HepG2 (cell line): ENCODE data around the gene IL17RC. TPM values are rescaled to one million over a fixed set of nuclear protein-coding genes. Genes with fewer than 3 reads are reported as not detected.

Experiments
- ATAC-seq: fragments of 200-7000 bp; cut with Tn5 transposase; 3 replicates; pipeline ENCODE4 v1.9.1; 2020; ENCODE audit warnings: mild to moderate bottlenecking, moderate library complexity
- BruUV-seq: library from RNA; stranded (reverse); fragments of 400-500 nt; replicated peaks from 2 replicates; lab custom pipeline; 2021; lab: Mats Ljungman, UMichigan
- CTCF ChIA-PET: fragments of 300-600 bp; formaldehyde crosslinking; extraction: SDS; loops from one replicate; lab custom pipeline; 2021; ENCODE audit warnings: low total read pairs, inconsistent platforms, low intra/inter-chr PET ratio; lab: Yijun Ruan, JAX
- POLR2A ChIA-PET: fragments of 350-600 bp; sonication (Branson Sonifier 250); formaldehyde crosslinking; loops from one replicate; lab custom pipeline; 2020; ENCODE audit warnings: antibody characterized with exemption, inconsistent platforms; lab: Yijun Ruan, JAX
- DNase-seq: peaks from one replicate; pipeline ENCODE4 v3.0.0-alpha.2; 2015; ENCODE audit warnings: low spot score
- FAIRE-seq: peaks from 3 replicates; lab custom pipeline; 2011; peaks lifted over from hg19 to GRCh38; lab: Jason Lieb, UNC
- H2AFZ ChIP-seq: one replicate; pipeline ENCODE4 v1.6.1; 2011; ENCODE audit warnings: low read length, inconsistent platforms
- H3K27ac ChIP-seq: fragments of 300-600 bp; 3 replicates; pipeline ENCODE4 v1.8.0; 2011; ENCODE audit warnings: mixed run types, mild to moderate bottlenecking, mixed read lengths, low read length, inconsistent platforms; ENCODE audit not compliant: insufficient read depth; ENCODE audit errors: extremely low read length
- H3K27me3 ChIP-seq, 2 experiments: fragments of 200-600 bp in 1 of 2; 2 replicates in 1 of 2; 3 replicates in 1 of 2; pipeline versions ENCODE4 v1.6.0 to v1.8.0; 2011; ENCODE audit warnings: low read length in 2 of 2, mild to moderate bottlenecking in 2 of 2, moderate library complexity in 2 of 2, inconsistent platforms in 1 of 2; ENCODE audit not compliant: insufficient read depth in 2 of 2, control insufficient read depth in 1 of 2
- H3K36me3 ChIP-seq, 2 experiments: fragments of 200-600 bp in 1 of 2; replicated peaks in 1 of 2; 2 replicates in 1 of 2; 3 replicates in 1 of 2; pipeline versions ENCODE4 v1.5.1 to v1.8.0; 2011; ENCODE audit warnings: low read length in 2 of 2, inconsistent platforms in 1 of 2; ENCODE audit not compliant: insufficient read depth in 2 of 2, control insufficient read depth in 1 of 2
- H3K4me1 ChIP-seq: 2 replicates; pipeline ENCODE4 v1.5.1; 2012; ENCODE audit warnings: low read length, inconsistent platforms; ENCODE audit not compliant: insufficient read depth
- H3K4me2 ChIP-seq: 2 replicates; pipeline ENCODE4 v1.6.0; 2011; ENCODE audit warnings: low read depth, low read length, inconsistent platforms
- H3K4me3 ChIP-seq, 3 experiments: fragments of 200-600 bp in 1 of 3; sonication (generic), shearing (Covaris generic) in 1 of 3; replicated peaks in 1 of 3; 2 replicates each; pipeline ENCODE4 v1.5.1; 2011 to 2016; ENCODE audit warnings: low read length in 3 of 3, inconsistent platforms in 2 of 3, low read depth in 2 of 3, mild to moderate bottlenecking in 2 of 3, control low read depth in 1 of 3, mixed read lengths in 1 of 3; ENCODE audit not compliant: insufficient read depth in 1 of 3
- H3K79me2 ChIP-seq: one replicate; pipeline ENCODE4 v1.6.1; 2011; ENCODE audit warnings: low read length, inconsistent platforms; ENCODE audit not compliant: insufficient read depth
- H3K9ac ChIP-seq: 2 replicates; pipeline ENCODE4 v1.6.0; 2011; ENCODE audit warnings: mild to moderate bottlenecking, low read depth, low read length, inconsistent platforms; ENCODE audit not compliant: insufficient read depth
- H3K9me3 ChIP-seq: 2 replicates; pipeline ENCODE4 v1.5.1; 2012; ENCODE audit warnings: mild to moderate bottlenecking, low read length
- H4K20me1 ChIP-seq: 2 replicates; pipeline ENCODE4 v1.6.0; 2011; ENCODE audit warnings: inconsistent platforms, mild to moderate bottlenecking, low read length, moderate library complexity; ENCODE audit not compliant: insufficient read depth
- GATAD2A ChIP-seq: IDR thresholded peaks from 2 replicates; pipeline ENCODE4 v1.6.1; 2016
- HES4 ChIP-seq: sonication (generic); formaldehyde crosslinking; IDR thresholded peaks from 2 replicates; pipeline ENCODE4 v1.9.0; 2021; ENCODE audit warnings: mild to moderate bottlenecking, missing genetic modification reagents, borderline replicate concordance
- KDM4B ChIP-seq: sonication (generic); formaldehyde crosslinking; IDR thresholded peaks from 2 replicates; pipeline ENCODE4 v1.4.0; 2020; ENCODE audit warnings: missing genetic modification reagents
- NR3C1 ChIP-seq: sonication (generic); formaldehyde crosslinking; IDR thresholded peaks from 2 replicates; pipeline ENCODE4 v1.4.0; 2020; ENCODE audit warnings: missing genetic modification reagents
- ZFP1 ChIP-seq: IDR thresholded peaks from 2 replicates; pipeline ENCODE4 v1.6.1; 2016
- ZFP36L2 ChIP-seq: sonication (generic); formaldehyde crosslinking; IDR thresholded peaks from 2 replicates; pipeline ENCODE4 v1.4.0; 2020; ENCODE audit warnings: missing genetic modification reagents
- ZNF124 ChIP-seq: sonication (generic); formaldehyde crosslinking; IDR thresholded peaks from 2 replicates; pipeline ENCODE4 v1.4.0; 2020; ENCODE audit warnings: missing genetic modification reagents
- ZNF552 ChIP-seq: sonication (generic); formaldehyde crosslinking; IDR thresholded peaks from 2 replicates; pipeline ENCODE4 v1.9.0; 2022; ENCODE audit warnings: missing genetic modification reagents, mild to moderate bottlenecking, borderline replicate concordance
- ZNF562 ChIP-seq: sonication (generic); formaldehyde crosslinking; IDR thresholded peaks from 2 replicates; pipeline ENCODE4 v1.8.0; 2022; ENCODE audit warnings: missing genetic modification reagents, borderline replicate concordance
- ZNF598 ChIP-seq: sonication (generic); formaldehyde crosslinking; IDR thresholded peaks from 2 replicates; pipeline ENCODE4 v1.5.1; 2020; ENCODE audit warnings: mild to moderate bottlenecking, missing genetic modification reagents, borderline replicate concordance
- ZNF790 ChIP-seq: sonication (generic); formaldehyde crosslinking; IDR thresholded peaks from 2 replicates; pipeline ENCODE4 v1.8.0; 2022; ENCODE audit warnings: missing genetic modification reagents, mild to moderate bottlenecking, borderline replicate concordance
- WGBS: methylation state at CpG from one replicate; pipeline ENCODE4 v1.1.6; 2017; ENCODE audit warnings: low lambda C conversion rate; 5-methylcytosine and 5-hydroxymethylcytosine counted together
- in situ Hi-C: cut with HindIII; loops from 2 replicates; pipeline ENCODE4 v1.10.0; 2017; ENCODE audit warnings: low pct_unique_long_range_greater_than_20kb; ENCODE audit not compliant: extremely low pct_ligation_motif_present
- intact Hi-C: fragments of 100-400 bp; cut with micrococcal nuclease; formaldehyde crosslinking; loops from one replicate; pipeline ENCODE4 v1.10.0; 2022; ENCODE audit not compliant: unreplicated experiment
- polyA plus RNA-seq, 8 experiments: library from polyadenylated mRNA; depleted of rRNA in 3 of 8; stranded (reverse) in 7 of 8; unstranded in 1 of 8; fragments of >200 nt; fragmentation: Illumina TruSeq in 4 of 8; extraction: Trizol in 4 of 8; gene quantifications; 2 replicates each; pipeline versions ENCODE4 v1.2.1 to v1.2.3, GENCODE V29; 2011 to 2016; ENCODE audit warnings: low read depth in 4 of 8, missing spikeins in 1 of 8, mixed read lengths in 1 of 8; ENCODE audit not compliant: insufficient read depth in 1 of 8
- total RNA-seq, 5 experiments: library from RNA; depleted of rRNA; stranded (reverse); fragments of >200 nt; fragmentation: Illumina TruSeq; extraction: Trizol; gene quantifications; 2 replicates each; pipeline ENCODE4 v1.2.3, GENCODE V29; 2016; ENCODE audit warnings: low read depth in 1 of 5
- TF ChIP-seq, protein P1 (sequence below): sonication (generic); formaldehyde crosslinking; conservative IDR thresholded peaks from 2 replicates; pipeline ENCODE4 v1.4.0; 2020; ENCODE audit warnings: missing genetic modification reagents
- TF ChIP-seq, protein P2 (sequence below): IDR thresholded peaks from 2 replicates; pipeline ENCODE4 v1.6.1; 2016; ENCODE audit warnings: low read depth
- TF ChIP-seq, protein P3 (sequence below): fragments of 450-650 bp; IDR thresholded peaks from 2 replicates; pipeline ENCODE4 v1.6.1; 2017
- TF ChIP-seq, protein P4 (sequence below): sonication (generic); formaldehyde crosslinking; IDR thresholded peaks from 2 replicates; pipeline ENCODE4 v1.4.0; 2020; ENCODE audit warnings: missing genetic modification reagents
- TF ChIP-seq, protein P5 (sequence below): sonication (generic); formaldehyde crosslinking; IDR thresholded peaks from 2 replicates; pipeline ENCODE4 v1.4.0; 2020; ENCODE audit warnings: missing genetic modification reagents; ENCODE audit errors: not compliant biosample characterization

Gene IL17RC
- total and polyA plus RNA-seq, 2 of the 13 experiments (the other 11 are each of a cell fraction or from before 2014, with no cell fraction given), result 20.7 to 24.0 TPM

DNA sequence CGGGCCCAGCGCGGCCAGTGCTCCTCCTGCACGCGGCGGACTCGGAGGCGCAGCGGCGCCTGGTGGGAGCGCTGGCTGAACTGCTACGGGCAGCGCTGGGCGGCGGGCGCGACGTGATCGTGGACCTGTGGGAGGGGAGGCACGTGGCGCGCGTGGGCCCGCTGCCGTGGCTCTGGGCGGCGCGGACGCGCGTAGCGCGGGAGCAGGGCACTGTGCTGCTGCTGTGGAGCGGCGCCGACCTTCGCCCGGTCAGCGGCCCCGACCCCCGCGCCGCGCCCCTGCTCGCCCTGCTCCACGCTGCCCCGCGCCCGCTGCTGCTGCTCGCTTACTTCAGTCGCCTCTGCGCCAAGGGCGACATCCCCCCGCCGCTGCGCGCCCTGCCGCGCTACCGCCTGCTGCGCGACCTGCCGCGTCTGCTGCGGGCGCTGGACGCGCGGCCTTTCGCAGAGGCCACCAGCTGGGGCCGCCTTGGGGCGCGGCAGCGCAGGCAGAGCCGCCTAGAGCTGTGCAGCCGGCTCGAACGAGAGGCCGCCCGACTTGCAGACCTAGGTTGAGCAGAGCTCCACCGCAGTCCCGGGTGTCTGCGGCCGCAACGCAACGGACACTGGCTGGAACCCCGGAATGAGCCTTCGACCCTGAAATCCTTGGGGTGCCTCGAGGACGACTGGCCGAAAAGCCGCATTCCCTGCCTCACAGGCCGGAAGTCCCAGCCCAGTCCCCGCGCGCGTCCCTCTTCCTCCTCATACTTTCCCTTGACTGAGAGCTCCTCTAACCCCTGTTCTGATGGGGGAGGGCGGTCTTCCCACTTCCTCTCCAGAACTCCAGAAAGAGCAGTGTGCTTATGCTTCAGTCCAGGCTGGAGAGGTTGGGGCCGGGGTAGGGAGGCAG lies 1.4 kb upstream of the IL17RC start:
- H3K9ac ChIP-seq, result peak overlapping the region; percentile 80
- POLR2A ChIA-PET, result interaction anchor here (0.8 to 9.0 kb wide), 16 partner anchors 15 to 333 kb away, joined by 3 to 298 read pairs (median 6); partner anchors contain the start of genes ARPC4, CIDEC, CRELD1 and IL17RE
- peak overlapping the region; percentile 90 for H3K27ac ChIP-seq
- peak overlapping the region; percentile 55 to 86 (median 83); a peak in 5 of 6 replicates for H3K4me3 ChIP-seq
- ATAC-seq (peak; percentile 52), DNase-seq (peak; percentile 36), FAIRE-seq (no peak)
- peak overlapping the region; percentile 100 for H3K4me2 ChIP-seq
- no peaks in the 10 kb centered on the region for H4K20me1 ChIP-seq
- in situ Hi-C loops, result no loop called here
- no peaks in the 10 kb centered on the region for H3K9me3 ChIP-seq
- CTCF ChIA-PET, result interaction anchor here (0.7 to 2.1 kb wide), 3 partner anchors 12 to 67 kb away, joined by 3 to 14 read pairs (median 5); no protein-coding TSS in a partner anchor
- H3K36me3 ChIP-seq, result peaks cover 4 to 12% of the 10 kb centered on the region in 2 experiments; a peak in 3 of 5 replicates
- BruUV-seq, result no TSS peak
- peaks cover 38% of the 10 kb centered on the region for H3K4me1 ChIP-seq
- intact Hi-C loops, result loop anchor here (1.0 to 5.0 kb wide), 3 partner anchors 17 to 53 kb away; no protein-coding TSS in a partner anchor
- H3K27me3 ChIP-seq, result no peaks in the 10 kb centered on the region
- H3K79me2 ChIP-seq, result peaks cover 3% of the 10 kb centered on the region
- no peak overlapping the region for H2AFZ ChIP-seq
- WGBS, result 2% methylated on average over 12 of the region's 99 CpGs
- 0 out of 2 replicates have a peak, but pooled peaks have one; percentile 37 for TF ChIP-seq ZNF562 (CRISPR knock-in tag)
- TF ChIP-seq, protein P1, sequence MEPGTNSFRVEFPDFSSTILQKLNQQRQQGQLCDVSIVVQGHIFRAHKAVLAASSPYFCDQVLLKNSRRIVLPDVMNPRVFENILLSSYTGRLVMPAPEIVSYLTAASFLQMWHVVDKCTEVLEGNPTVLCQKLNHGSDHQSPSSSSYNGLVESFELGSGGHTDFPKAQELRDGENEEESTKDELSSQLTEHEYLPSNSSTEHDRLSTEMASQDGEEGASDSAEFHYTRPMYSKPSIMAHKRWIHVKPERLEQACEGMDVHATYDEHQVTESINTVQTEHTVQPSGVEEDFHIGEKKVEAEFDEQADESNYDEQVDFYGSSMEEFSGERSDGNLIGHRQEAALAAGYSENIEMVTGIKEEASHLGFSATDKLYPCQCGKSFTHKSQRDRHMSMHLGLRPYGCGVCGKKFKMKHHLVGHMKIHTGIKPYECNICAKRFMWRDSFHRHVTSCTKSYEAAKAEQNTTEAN, result peak; percentile 86
- TF ChIP-seq GATAD2A, result peak; percentile 36; the same call in 1 of the 2 replicates
- TF ChIP-seq ZFP36L2 (CRISPR knock-in tag), result no peak
- no peak for TF ChIP-seq ZFP1 (CRISPR knock-in tag)
- TF ChIP-seq ZNF790 (CRISPR knock-in tag), result peak; percentile 56; the same call in 1 of the 2 replicates
- TF ChIP-seq NR3C1 (CRISPR knock-in tag), result no peak
- TF ChIP-seq, protein P2, sequence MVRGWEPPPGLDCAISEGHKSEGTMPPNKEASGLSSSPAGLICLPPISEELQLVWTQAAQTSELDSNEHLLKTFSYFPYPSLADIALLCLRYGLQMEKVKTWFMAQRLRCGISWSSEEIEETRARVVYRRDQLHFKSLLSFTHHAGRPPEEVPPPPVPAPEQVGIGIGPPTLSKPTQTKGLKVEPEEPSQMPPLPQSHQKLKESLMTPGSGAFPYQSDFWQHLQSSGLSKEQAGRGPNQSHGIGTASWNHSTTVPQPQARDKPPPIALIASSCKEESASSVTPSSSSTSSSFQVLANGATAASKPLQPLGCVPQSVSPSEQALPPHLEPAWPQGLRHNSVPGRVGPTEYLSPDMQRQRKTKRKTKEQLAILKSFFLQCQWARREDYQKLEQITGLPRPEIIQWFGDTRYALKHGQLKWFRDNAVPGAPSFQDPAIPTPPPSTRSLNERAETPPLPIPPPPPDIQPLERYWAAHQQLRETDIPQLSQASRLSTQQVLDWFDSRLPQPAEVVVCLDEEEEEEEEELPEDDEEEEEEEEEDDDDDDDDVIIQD, result no peak
- TF ChIP-seq, protein P3, sequence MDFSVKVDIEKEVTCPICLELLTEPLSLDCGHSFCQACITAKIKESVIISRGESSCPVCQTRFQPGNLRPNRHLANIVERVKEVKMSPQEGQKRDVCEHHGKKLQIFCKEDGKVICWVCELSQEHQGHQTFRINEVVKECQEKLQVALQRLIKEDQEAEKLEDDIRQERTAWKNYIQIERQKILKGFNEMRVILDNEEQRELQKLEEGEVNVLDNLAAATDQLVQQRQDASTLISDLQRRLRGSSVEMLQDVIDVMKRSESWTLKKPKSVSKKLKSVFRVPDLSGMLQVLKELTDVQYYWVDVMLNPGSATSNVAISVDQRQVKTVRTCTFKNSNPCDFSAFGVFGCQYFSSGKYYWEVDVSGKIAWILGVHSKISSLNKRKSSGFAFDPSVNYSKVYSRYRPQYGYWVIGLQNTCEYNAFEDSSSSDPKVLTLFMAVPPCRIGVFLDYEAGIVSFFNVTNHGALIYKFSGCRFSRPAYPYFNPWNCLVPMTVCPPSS, result no peak
- no peak for TF ChIP-seq ZNF598 (CRISPR knock-in tag)
- TF ChIP-seq ZNF552 (CRISPR knock-in tag), result peak; percentile 74; the same call in 1 of the 2 replicates
- TF ChIP-seq, protein P4, sequence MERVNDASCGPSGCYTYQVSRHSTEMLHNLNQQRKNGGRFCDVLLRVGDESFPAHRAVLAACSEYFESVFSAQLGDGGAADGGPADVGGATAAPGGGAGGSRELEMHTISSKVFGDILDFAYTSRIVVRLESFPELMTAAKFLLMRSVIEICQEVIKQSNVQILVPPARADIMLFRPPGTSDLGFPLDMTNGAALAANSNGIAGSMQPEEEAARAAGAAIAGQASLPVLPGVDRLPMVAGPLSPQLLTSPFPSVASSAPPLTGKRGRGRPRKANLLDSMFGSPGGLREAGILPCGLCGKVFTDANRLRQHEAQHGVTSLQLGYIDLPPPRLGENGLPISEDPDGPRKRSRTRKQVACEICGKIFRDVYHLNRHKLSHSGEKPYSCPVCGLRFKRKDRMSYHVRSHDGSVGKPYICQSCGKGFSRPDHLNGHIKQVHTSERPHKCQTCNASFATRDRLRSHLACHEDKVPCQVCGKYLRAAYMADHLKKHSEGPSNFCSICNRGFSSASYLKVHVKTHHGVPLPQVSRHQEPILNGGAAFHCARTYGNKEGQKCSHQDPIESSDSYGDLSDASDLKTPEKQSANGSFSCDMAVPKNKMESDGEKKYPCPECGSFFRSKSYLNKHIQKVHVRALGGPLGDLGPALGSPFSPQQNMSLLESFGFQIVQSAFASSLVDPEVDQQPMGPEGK, result no peak
- TF ChIP-seq HES4 (CRISPR knock-in tag), result peak; percentile 85; the same call in 1 of the 2 replicates
- TF ChIP-seq, protein P5, sequence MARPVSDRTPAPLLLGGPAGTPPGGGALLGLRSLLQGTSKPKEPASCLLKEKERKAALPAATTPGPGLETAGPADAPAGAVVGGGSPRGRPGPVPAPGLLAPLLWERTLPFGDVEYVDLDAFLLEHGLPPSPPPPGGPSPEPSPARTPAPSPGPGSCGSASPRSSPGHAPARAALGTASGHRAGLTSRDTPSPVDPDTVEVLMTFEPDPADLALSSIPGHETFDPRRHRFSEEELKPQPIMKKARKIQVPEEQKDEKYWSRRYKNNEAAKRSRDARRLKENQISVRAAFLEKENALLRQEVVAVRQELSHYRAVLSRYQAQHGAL (CRISPR knock-in tag), result no peak
- TF ChIP-seq KDM4B (CRISPR knock-in tag), result no peak
- TF ChIP-seq ZNF124 (CRISPR knock-in tag), result no peak; the same call in 1 of the 2 replicates
